BJ (cell line): Measurements from ENCODE around the gene THAP3. TPM values are rescaled to one million over a fixed set of nuclear protein-coding genes. Genes with fewer than 3 reads are reported as not detected.
"Not testable (repeated sequence)": the region's sequence is repeated elsewhere in the genome, so short reads cannot be mapped to it uniquely, and the experiment has no call there.

ENCODE experiments used
- CTCF ChIA-PET: fragments of 350-600 bp; formaldehyde crosslinking; extraction: SDS; loops from one replicate; lab custom pipeline; 2021; ENCODE audit warnings: antibody characterized with exemption, inconsistent platforms; lab: Yijun Ruan, JAX
- POLR2A ChIA-PET: fragments of 300-600 bp; sonication (Branson Sonifier 250); formaldehyde crosslinking; extraction: SDS; loops from one replicate; lab custom pipeline; 2021; ENCODE audit warnings: antibody characterized with exemption; lab: Charles Lee
- DNase-seq: peaks from one replicate; pipeline ENCODE4 v3.0.0-alpha.2; 2011; ENCODE audit warnings: low read depth
- H3K27me3 ChIP-seq: 2 replicates; pipeline ENCODE4 v1.6.0; 2011; ENCODE audit warnings: low read length; ENCODE audit not compliant: control insufficient read depth, insufficient read depth
- H3K36me3 ChIP-seq: 2 replicates; pipeline ENCODE4 v1.5.1; 2011; ENCODE audit warnings: low read length; ENCODE audit not compliant: control insufficient read depth, insufficient read depth
- H3K4me3 ChIP-seq: 2 replicates; pipeline ENCODE4 v1.5.1; 2011; ENCODE audit warnings: low read depth, mild to moderate bottlenecking, control low read depth, low read length
- polyA plus RNA-seq: library from polyadenylated mRNA; depleted of rRNA; stranded (reverse); fragments of >200 nt; gene quantifications from 2 replicates; pipeline ENCODE4 v1.2.3, GENCODE V29; 2011
- TF ChIP-seq, protein P1 (sequence below): IDR thresholded peaks from 2 replicates; pipeline ENCODE4 v1.5.1; 2011; ENCODE audit warnings: low read depth, mild to moderate bottlenecking, control low read depth, inconsistent platforms, low read length, moderate library complexity; ENCODE audit not compliant: insufficient read depth

Gene THAP3
- polyA plus RNA-seq, 1 experiment, result 12.5 TPM

DNA sequence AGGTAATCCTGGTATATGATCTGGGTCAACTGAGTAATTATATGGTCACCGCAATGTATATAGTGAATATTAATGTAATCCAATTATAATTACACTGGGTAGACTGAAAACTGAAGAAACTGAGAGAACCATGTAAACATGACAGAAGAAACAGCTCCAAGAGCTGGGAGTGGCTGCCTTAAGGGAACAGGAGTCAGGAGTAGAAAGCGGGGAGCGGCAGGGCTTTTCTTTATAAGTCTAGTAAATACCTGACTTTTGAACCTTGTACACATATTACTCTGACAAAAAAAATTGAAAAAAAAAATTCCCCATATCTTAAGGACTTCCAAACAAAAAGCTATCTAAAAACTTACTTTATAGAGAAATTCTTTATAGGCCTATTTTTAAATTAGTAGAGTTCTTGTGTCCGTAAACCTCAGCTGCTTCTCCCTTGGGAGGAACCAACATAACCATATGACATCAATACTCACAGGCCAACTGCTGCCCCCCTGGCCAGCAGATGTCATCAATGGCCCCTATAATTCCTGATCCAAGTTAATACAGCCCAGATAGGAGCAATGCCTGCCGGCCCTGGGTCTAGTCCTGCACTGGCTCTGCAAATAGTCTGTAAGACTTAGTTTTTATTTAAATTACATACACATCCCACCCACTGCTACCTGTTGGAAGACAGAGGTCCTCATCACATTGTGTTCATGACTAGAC is 33.8 kb downstream of the THAP3 start:
- CTCF ChIA-PET, result interaction anchor here (1.1 kb wide), 1 partner anchor 12 kb away, joined by 4 read pairs; no protein-coding TSS in a partner anchor
- TF ChIP-seq, protein P1, sequence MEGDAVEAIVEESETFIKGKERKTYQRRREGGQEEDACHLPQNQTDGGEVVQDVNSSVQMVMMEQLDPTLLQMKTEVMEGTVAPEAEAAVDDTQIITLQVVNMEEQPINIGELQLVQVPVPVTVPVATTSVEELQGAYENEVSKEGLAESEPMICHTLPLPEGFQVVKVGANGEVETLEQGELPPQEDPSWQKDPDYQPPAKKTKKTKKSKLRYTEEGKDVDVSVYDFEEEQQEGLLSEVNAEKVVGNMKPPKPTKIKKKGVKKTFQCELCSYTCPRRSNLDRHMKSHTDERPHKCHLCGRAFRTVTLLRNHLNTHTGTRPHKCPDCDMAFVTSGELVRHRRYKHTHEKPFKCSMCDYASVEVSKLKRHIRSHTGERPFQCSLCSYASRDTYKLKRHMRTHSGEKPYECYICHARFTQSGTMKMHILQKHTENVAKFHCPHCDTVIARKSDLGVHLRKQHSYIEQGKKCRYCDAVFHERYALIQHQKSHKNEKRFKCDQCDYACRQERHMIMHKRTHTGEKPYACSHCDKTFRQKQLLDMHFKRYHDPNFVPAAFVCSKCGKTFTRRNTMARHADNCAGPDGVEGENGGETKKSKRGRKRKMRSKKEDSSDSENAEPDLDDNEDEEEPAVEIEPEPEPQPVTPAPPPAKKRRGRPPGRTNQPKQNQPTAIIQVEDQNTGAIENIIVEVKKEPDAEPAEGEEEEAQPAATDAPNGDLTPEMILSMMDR, result no peak
- POLR2A ChIA-PET, result no interaction called here
- Histone ChIP-seq H3K27me3 (no peaks in the 10 kb centered on the region), H3K36me3 (peaks cover 2% of the 10 kb centered on the region), H3K4me3 (no peak overlapping the region)
- no peak for DNase-seq

DNA sequence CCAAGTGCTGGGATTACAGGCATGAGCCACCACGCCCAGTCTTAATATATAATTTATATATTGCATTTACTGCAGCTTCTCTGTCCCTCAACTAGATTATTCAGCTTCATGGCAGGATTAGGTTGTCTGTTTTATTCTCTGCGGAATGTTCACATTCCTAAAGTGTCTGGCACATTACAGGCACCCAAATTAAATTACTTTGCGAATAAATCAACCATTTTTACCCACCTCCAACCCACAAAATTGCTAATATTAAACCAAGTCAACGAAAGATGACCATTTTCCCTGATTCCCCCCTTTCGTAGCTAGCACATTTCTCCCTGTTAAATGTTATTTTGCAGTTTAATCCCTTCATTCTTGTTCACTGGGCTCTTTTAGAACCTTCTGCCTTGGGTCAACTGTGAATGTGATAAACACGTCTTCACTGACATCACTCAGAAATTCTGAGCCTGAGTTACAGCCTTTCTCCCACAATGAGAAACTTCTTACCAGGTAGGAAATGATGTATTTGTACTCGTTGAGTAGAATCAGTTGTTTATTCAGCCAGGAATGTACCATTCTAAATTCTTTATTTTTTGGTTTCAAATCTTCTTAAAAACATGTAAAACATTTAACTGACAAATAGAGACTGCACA is 35.9 kb downstream of the THAP3 start:
- H3K4me3 ChIP-seq, result no peak overlapping the region
- no peak for DNase-seq
- TF ChIP-seq, protein P1, result no peak
- ChIA-PET POLR2A (no interaction called here), CTCF (interaction anchor here (1.0 to 1.4 kb wide), 2 partner anchors 14 kb away, joined by 3 to 4 read pairs; no protein-coding TSS in a partner anchor)
- H3K36me3 ChIP-seq, result peaks cover 3% of the 10 kb centered on the region
- no peaks in the 10 kb centered on the region for H3K27me3 ChIP-seq

DNA sequence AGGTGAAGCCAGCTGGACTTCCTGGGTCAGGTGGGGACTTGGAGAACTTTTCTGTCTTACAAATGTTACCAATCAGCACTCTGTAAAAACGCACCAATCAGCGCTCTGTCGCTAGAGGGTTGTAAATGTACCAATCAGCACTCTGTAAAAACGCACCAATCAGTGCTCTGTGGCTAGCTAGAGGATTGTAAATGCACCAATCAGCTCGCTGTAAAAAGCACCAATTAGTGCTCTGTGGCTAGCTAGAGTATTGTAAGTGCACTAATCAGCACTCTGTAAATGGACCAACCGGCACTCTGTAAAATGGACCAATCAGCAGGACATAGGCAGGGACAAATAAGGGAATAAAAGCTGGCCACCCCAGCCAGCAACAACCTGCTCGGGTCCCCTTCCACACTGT is 37.8 kb downstream of the THAP3 start:
- H3K27me3 ChIP-seq, H3K36me3 ChIP-seq, H3K4me3 ChIP-seq, DNase-seq, POLR2A ChIA-PET: not testable (repeated sequence)
- CTCF ChIA-PET, result interaction anchor here (1.5 kb wide), 1 partner anchor 16 kb away, joined by 5 read pairs; no protein-coding TSS in a partner anchor

DNA sequence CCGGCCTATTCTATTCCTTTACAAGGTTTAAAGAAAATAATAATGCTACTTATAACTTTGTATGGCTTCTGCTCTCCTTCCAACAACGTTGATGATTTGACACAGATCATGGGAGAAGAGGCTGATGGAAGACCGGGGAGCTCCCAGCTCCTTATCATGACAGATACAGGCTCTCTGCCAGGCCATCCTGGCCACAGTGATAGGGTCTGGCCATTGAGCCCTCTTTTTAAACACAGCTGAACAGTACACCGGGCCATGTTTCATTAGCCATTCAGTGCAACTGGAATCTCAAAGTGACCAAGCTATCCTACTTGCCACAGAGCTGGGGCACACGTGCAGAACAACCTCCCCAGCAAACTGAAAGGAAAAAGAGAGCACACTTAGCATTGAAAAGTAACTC is 42.0 kb downstream of the THAP3 start:
- Histone ChIP-seq H3K36me3 (peaks cover 8% of the 10 kb centered on the region), H3K27me3 (no peaks in the 10 kb centered on the region), H3K4me3 (no peak overlapping the region)
- ChIA-PET CTCF (no interaction called here), POLR2A (no interaction called here)
- TF ChIP-seq, protein P1, result no peak
- DNase-seq, result no peak

DNA sequence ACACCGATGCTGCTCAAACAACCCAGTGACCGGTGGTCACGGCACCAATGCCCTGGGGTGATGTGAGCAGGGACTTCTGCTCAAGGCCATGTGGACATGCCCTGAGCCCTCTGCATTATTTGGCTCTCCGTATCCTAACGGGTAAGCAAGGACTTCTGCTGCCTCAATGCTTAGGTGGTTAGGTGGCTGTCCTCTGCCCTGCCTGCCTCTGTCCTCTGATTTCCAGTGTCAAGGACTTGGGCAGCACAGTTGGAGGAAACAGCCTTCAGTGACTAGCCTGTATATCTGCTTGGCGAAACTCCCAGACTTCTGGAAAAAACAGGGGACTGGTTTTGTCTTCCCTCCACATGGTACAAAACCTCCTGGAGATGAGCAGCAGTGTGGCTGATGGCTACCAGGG is 42.5 kb downstream of the THAP3 start:
- Histone ChIP-seq H3K4me3 (no peak overlapping the region), H3K36me3 (peaks cover 8% of the 10 kb centered on the region), H3K27me3 (no peaks in the 10 kb centered on the region)
- POLR2A ChIA-PET, result no interaction called here
- TF ChIP-seq, protein P1, result no peak
- CTCF ChIA-PET, result no interaction called here
- DNase-seq, result no peak
